Keratinocyte (primary cell): ENCODE data around the gene C21orf58. TPM values are rescaled to one million over a fixed set of nuclear protein-coding genes. Genes with fewer than 3 reads are reported as not detected.

Experiments
- DNase-seq: peaks from one replicate; pipeline ENCODE4 v3.0.0-alpha.2; 2011; ENCODE audit warnings: low read depth, missing footprints, low spot score
- FAIRE-seq: peaks from 2 replicates; lab custom pipeline; 2011; peaks lifted over from hg19 to GRCh38; lab: Jason Lieb, UNC
- H2AFZ ChIP-seq: 2 replicates; pipeline ENCODE4 v1.6.0; 2012; ENCODE audit warnings: low read length, control low read depth, inconsistent platforms; ENCODE audit not compliant: control insufficient read depth
- H3K27ac ChIP-seq: 2 replicates; pipeline ENCODE4 v1.5.1; 2011; ENCODE audit warnings: low read length; ENCODE audit not compliant: control insufficient read depth, insufficient read depth
- H3K27me3 ChIP-seq: 3 replicates; pipeline ENCODE4 v1.6.0; 2011; ENCODE audit warnings: low read length; ENCODE audit not compliant: control insufficient read depth, insufficient read depth; ENCODE audit errors: extremely low read depth
- H3K36me3 ChIP-seq, 2 experiments: 2 replicates in 1 of 2; 3 replicates in 1 of 2; pipeline ENCODE4 v1.5.1; 2011; ENCODE audit warnings: low read length in 2 of 2, mild to moderate bottlenecking in 1 of 2; ENCODE audit not compliant: control insufficient read depth in 2 of 2, insufficient read depth in 2 of 2; ENCODE audit errors: extremely low read depth in 1 of 2
- H3K4me1 ChIP-seq: 3 replicates; pipeline ENCODE4 v1.5.1; 2011; ENCODE audit warnings: low read length; ENCODE audit not compliant: control insufficient read depth, insufficient read depth; ENCODE audit errors: extremely low read depth
- H3K4me2 ChIP-seq: 3 replicates; pipeline ENCODE4 v1.6.0; 2011; ENCODE audit warnings: low read depth, low read length; ENCODE audit not compliant: control insufficient read depth, insufficient read depth; ENCODE audit errors: extremely low read depth
- H3K4me3 ChIP-seq, 3 experiments: fragments of 200-600 bp in 1 of 3; sonication (generic) in 1 of 3; 2 replicates in 2 of 3; 3 replicates in 1 of 3; pipeline ENCODE4 v1.5.1; 2011 to 2016; ENCODE audit warnings: low read length in 3 of 3, mild to moderate bottlenecking in 3 of 3, control low read depth in 2 of 3, inconsistent platforms in 1 of 3, low read depth in 1 of 3, mixed read lengths in 1 of 3, mixed run types in 1 of 3, moderate library complexity in 1 of 3; ENCODE audit not compliant: control insufficient read depth in 2 of 3, insufficient read depth in 2 of 3; ENCODE audit errors: extremely low read depth in 1 of 3
- H3K79me2 ChIP-seq: 2 replicates; pipeline ENCODE4 v1.6.0; 2012; ENCODE audit warnings: low read length; ENCODE audit not compliant: control insufficient read depth, insufficient read depth
- H3K9ac ChIP-seq: 3 replicates; pipeline ENCODE4 v1.6.0; 2011; ENCODE audit warnings: low read length; ENCODE audit not compliant: control insufficient read depth, insufficient read depth; ENCODE audit errors: extremely low read depth
- H3K9me1 ChIP-seq: 3 replicates; pipeline ENCODE4 v1.6.0; 2011; ENCODE audit warnings: low read length; ENCODE audit not compliant: control insufficient read depth, insufficient read depth; ENCODE audit errors: extremely low read depth
- H3K9me3 ChIP-seq: 2 replicates; pipeline ENCODE4 v1.5.1; 2012; ENCODE audit warnings: low read depth, low read length; ENCODE audit not compliant: control insufficient read depth
- H4K20me1 ChIP-seq: 3 replicates; pipeline ENCODE4 v1.6.0; 2011; ENCODE audit warnings: low read length; ENCODE audit not compliant: control insufficient read depth, insufficient read depth; ENCODE audit errors: extremely low read depth
- CTCF ChIP-seq, 3 experiments: IDR thresholded peaks in 1 of 3; conservative IDR thresholded peaks in 1 of 3; optimal IDR thresholded peaks in 1 of 3; 2 replicates in 2 of 3; 3 replicates in 1 of 3; pipeline versions ENCODE3 to v1.5.1; 2011; ENCODE audit warnings: low read length in 3 of 3, mild to moderate bottlenecking in 3 of 3, moderate library complexity in 2 of 3, control low read depth in 1 of 3, inconsistent platforms in 1 of 3; ENCODE audit not compliant: insufficient read depth in 2 of 3; ENCODE audit errors: extremely low read depth in 1 of 3
- EZH2 ChIP-seq: IDR thresholded peaks from one replicate; pipeline ENCODE4 v1.6.1; 2012; ENCODE audit warnings: inconsistent platforms, mild to moderate bottlenecking, low read length, moderate library complexity
- dilution Hi-C: fragments of 300-500 bp; cut with MboI; formaldehyde crosslinking; loops from one replicate; pipeline ENCODE4 v1.7.0; 2020; ENCODE audit warnings: low sequenced_read_pairs; ENCODE audit not compliant: extremely low pct_ligation_motif_present
- polyA plus RNA-seq, 5 experiments: library from polyadenylated mRNA; depleted of rRNA in 3 of 5; stranded (reverse) in 3 of 5; stranded (forward) in 1 of 5; unstranded in 1 of 5; fragments of >200 nt; gene quantifications; 1 replicate in 1 of 5; 2 replicates in 3 of 5; 3 replicates in 1 of 5; pipeline versions ENCODE4 v1.2.1 to v1.2.3, GENCODE V29; 2011 to 2012; ENCODE audit warnings: missing spikeins in 2 of 5, low read depth in 1 of 5, low replicate concordance in 1 of 5

The C21orf58 gene
- polyA plus RNA-seq, 1 donor (not counting 4 experiments of a cell fraction or from before 2014, with no cell fraction given): 1.2 TPM

- Histone ChIP-seq H3K36me3 (peaks cover 0 to 4% of the 10 kb centered on the region in 2 experiments), H3K4me1 (peaks cover 25% of the 10 kb centered on the region), H3K9ac (peak overlapping the region; percentile 86), H2AFZ (peak overlapping the region; percentile 62), H4K20me1 (no peaks in the 10 kb centered on the region), H3K79me2 (peaks cover 48% of the 10 kb centered on the region), H3K4me3 (peak overlapping the region; percentile 84 to 99 (median 90)), H3K27me3 (no peaks in the 10 kb centered on the region), H3K9me1 (peaks cover 2% of the 10 kb centered on the region), H3K27ac (peak overlapping the region; percentile 74), H3K9me3 (no peaks in the 10 kb centered on the region), H3K4me2 (peak overlapping the region; percentile 92)
- no peak for FAIRE-seq
- dilution Hi-C loops: no loop called here
- TF ChIP-seq CTCF (optimal IDR thresholded peaks at IDR 0.05 in 1 of 3, IDR thresholded peaks at IDR 0.05 in 1 of 3, conservative IDR thresholded peaks at IDR 0.05 in 1 of 3; ENCODE audit: extremely low read depth in 1 of 3, insufficient read depth in 2 of 3, low read length in 3 of 3): no peak
- no peak for TF ChIP-seq EZH2
- no peak for DNase-seq
Measured at GRCh38 chr21:46322351-46323226, 1.1 kb downstream of the C21orf58 start.

- DNase-seq (no peak), FAIRE-seq (no peak)
- Histone ChIP-seq H4K20me1 (no peaks in the 10 kb centered on the region), H3K9ac (no peak overlapping the region), H3K4me2 (no peak overlapping the region), H3K9me3 (no peaks in the 10 kb centered on the region), H3K27ac (no peak overlapping the region), H3K27me3 (no peaks in the 10 kb centered on the region), H3K79me2 (peaks cover 32% of the 10 kb centered on the region), H3K4me3 (no peak overlapping the region), H3K4me1 (peaks cover 15% of the 10 kb centered on the region), H2AFZ (no peak overlapping the region), H3K36me3 (no peaks in the 10 kb centered on the region), H3K9me1 (no peaks in the 10 kb centered on the region)
- TF ChIP-seq EZH2 (no peak), CTCF (optimal IDR thresholded peaks at IDR 0.05 in 1 of 3, IDR thresholded peaks at IDR 0.05 in 1 of 3, conservative IDR thresholded peaks at IDR 0.05 in 1 of 3; ENCODE audit: extremely low read depth in 1 of 3, insufficient read depth in 2 of 3, low read length in 3 of 3) (no peak)
- dilution Hi-C loops: no loop called here
Measured at GRCh38 chr21:46320331-46320801, 3.3 kb downstream of the C21orf58 start.
